ENCODE results near the gene ALAS1.

ALAS1 gene

GRCh38 chr3:52185311-52185710, 12.6 kb upstream of the ALAS1 start:
- Histone ChIP-seq H3K27ac (replicated peaks) (peak overlapping the region; percentile 95), H3K4me3 (replicated peaks; ENCODE audit: insufficient read depth, low read length) (peak overlapping the region; percentile 16), H3K27me3 (ENCODE audit: insufficient read depth, poor library complexity, severe bottlenecking) (no peaks in the 10 kb centered on the region)
- no peak for TF ChIP-seq GABPA (IDR thresholded peaks at IDR 0.05; ENCODE audit: low read depth)
- no peak for TF ChIP-seq SPI1 (IDR thresholded peaks at IDR 0.05; ENCODE audit: borderline replicate concordance, low read depth)
- no peak for TF ChIP-seq REST (IDR thresholded peaks at IDR 0.05; ENCODE audit: insufficient replicate concordance, low read depth)
- no peak for TF ChIP-seq POLR2AphosphoS5 (IDR thresholded peaks at IDR 0.05; ENCODE audit: low read depth)
- TF ChIP-seq CTCF (IDR thresholded peaks at IDR 0.05; ENCODE audit: insufficient read depth, low read length) = no peak
- no peak for DNase-seq (ENCODE audit: low read depth in 1 of 2, low spot score in 1 of 2)

- peak; percentile 92 to 97 for DNase-seq (ENCODE audit: low read depth in 1 of 2, low spot score in 1 of 2)
- no peaks in the 10 kb centered on the region for H3K27me3 ChIP-seq (ENCODE audit: insufficient read depth, poor library complexity, severe bottlenecking)
- peak overlapping the region; percentile 16 for H3K4me3 ChIP-seq (replicated peaks; ENCODE audit: insufficient read depth, low read length)
- H3K27ac ChIP-seq (replicated peaks) = peak overlapping the region; percentile 95
- peak; percentile 87 for TF ChIP-seq POLR2AphosphoS5 (IDR thresholded peaks at IDR 0.05; ENCODE audit: low read depth)
- TF ChIP-seq GABPA (IDR thresholded peaks at IDR 0.05; ENCODE audit: low read depth) = no peak
- TF ChIP-seq CTCF (IDR thresholded peaks at IDR 0.05; ENCODE audit: insufficient read depth, low read length) = no peak
- peak; percentile 60; the same call in 1 of the 2 replicates for TF ChIP-seq SPI1 (IDR thresholded peaks at IDR 0.05; ENCODE audit: borderline replicate concordance, low read depth)
- no peak for TF ChIP-seq REST (IDR thresholded peaks at IDR 0.05; ENCODE audit: insufficient replicate concordance, low read depth)
Observed at GRCh38 chr3:52185837-52186236, 12.1 kb upstream of the ALAS1 start.

- no peak overlapping the region for H3K4me3 ChIP-seq (replicated peaks; ENCODE audit: insufficient read depth, low read length)
- no peaks in the 10 kb centered on the region for H3K27me3 ChIP-seq (ENCODE audit: insufficient read depth, poor library complexity, severe bottlenecking)
- peak overlapping the region; percentile 95 for H3K27ac ChIP-seq (replicated peaks)
- TF ChIP-seq POLR2AphosphoS5 (IDR thresholded peaks at IDR 0.05; ENCODE audit: low read depth) = no peak
- TF ChIP-seq SPI1 (IDR thresholded peaks at IDR 0.05; ENCODE audit: borderline replicate concordance, low read depth) = no peak
- TF ChIP-seq REST (IDR thresholded peaks at IDR 0.05; ENCODE audit: insufficient replicate concordance, low read depth) = no peak
- no peak for TF ChIP-seq CTCF (IDR thresholded peaks at IDR 0.05; ENCODE audit: insufficient read depth, low read length)
- no peak for TF ChIP-seq GABPA (IDR thresholded peaks at IDR 0.05; ENCODE audit: low read depth)
- no peak for DNase-seq (ENCODE audit: low read depth in 1 of 2, low spot score in 1 of 2)
Observed at GRCh38 chr3:52186729-52187128, 11.2 kb upstream of the ALAS1 start.
